Osteoblast (primary cell): ENCODE data around the gene NCS1. TPM values are rescaled to one million over a fixed set of nuclear protein-coding genes. Genes with fewer than 3 reads are reported as not detected.

ENCODE experiments used
- DNase-seq: peaks from one replicate; pipeline ENCODE4 v3.0.0; 2011; ENCODE audit warnings: low spot score, mixed read lengths; ENCODE audit not compliant: insufficient read length; ENCODE audit errors: missing footprints
- H2AFZ ChIP-seq: 2 replicates; pipeline ENCODE4 v1.6.0; 2011; ENCODE audit warnings: mild to moderate bottlenecking, low read length
- H3K27ac ChIP-seq: 2 replicates; pipeline ENCODE4 v1.5.1; 2011; ENCODE audit warnings: mild to moderate bottlenecking, low read depth, low read length, moderate library complexity
- H3K27me3 ChIP-seq: 2 replicates; pipeline ENCODE4 v1.6.0; 2012; ENCODE audit warnings: mild to moderate bottlenecking, control low read depth, inconsistent platforms, low read length, moderate library complexity; ENCODE audit not compliant: insufficient read depth
- H3K36me3 ChIP-seq: 2 replicates; pipeline ENCODE4 v1.5.1; 2011; ENCODE audit warnings: mild to moderate bottlenecking, low read length, control low read depth, moderate library complexity; ENCODE audit not compliant: insufficient read depth
- H3K4me1 ChIP-seq: 2 replicates; pipeline ENCODE4 v1.5.1; 2011; ENCODE audit warnings: mild to moderate bottlenecking, low read length, control low read depth, moderate library complexity; ENCODE audit not compliant: insufficient read depth
- H3K4me2 ChIP-seq: 2 replicates; pipeline ENCODE4 v1.6.0; 2011; ENCODE audit warnings: mild to moderate bottlenecking, low read length; ENCODE audit not compliant: insufficient read depth
- H3K4me3 ChIP-seq: fragments of 200-600 bp; sonication (generic); 3 replicates; pipeline ENCODE4 v1.5.1; 2012; ENCODE audit warnings: mild to moderate bottlenecking, low read length, inconsistent platforms; ENCODE audit not compliant: insufficient read depth
- H3K79me2 ChIP-seq: 2 replicates; pipeline ENCODE4 v1.6.0; 2012; ENCODE audit warnings: mild to moderate bottlenecking, low read length, control low read depth, inconsistent platforms; ENCODE audit not compliant: insufficient read depth
- H3K9me3 ChIP-seq: 2 replicates; pipeline ENCODE4 v1.5.1; 2011; ENCODE audit warnings: low read depth, low read length, control low read depth
- H4K20me1 ChIP-seq: 2 replicates; pipeline ENCODE4 v1.6.0; 2012; ENCODE audit warnings: mild to moderate bottlenecking, low read length, control low read depth; ENCODE audit not compliant: insufficient read depth
- CTCF ChIP-seq: IDR thresholded peaks from 2 replicates; pipeline ENCODE4 v1.5.1; 2011; ENCODE audit warnings: mild to moderate bottlenecking, low read depth, low read length, moderate library complexity; ENCODE audit errors: extremely low read depth
- total RNA-seq: library from RNA; depleted of rRNA; stranded (reverse); fragments of >200 nt; gene quantifications from 2 replicates; pipeline ENCODE4 v1.2.3, GENCODE V29; 2012

Gene NCS1
- total RNA-seq, 1 donor: 49.9 TPM

- H2AFZ ChIP-seq: no peak overlapping the region
- no peak for DNase-seq
- no peaks in the 10 kb centered on the region for H4K20me1 ChIP-seq
- H3K9me3 ChIP-seq: no peaks in the 10 kb centered on the region
- no peaks in the 10 kb centered on the region for H3K79me2 ChIP-seq
- H3K4me3 ChIP-seq: no peak overlapping the region
- H3K36me3 ChIP-seq: no peaks in the 10 kb centered on the region
- TF ChIP-seq CTCF: no peak
- no peaks in the 10 kb centered on the region for H3K4me1 ChIP-seq
- no peak overlapping the region for H3K27ac ChIP-seq
- H3K27me3 ChIP-seq: peaks cover 54% of the 10 kb centered on the region
- no peak overlapping the region for H3K4me2 ChIP-seq
Observed at GRCh38 chr9:130259044-130259443, 86.8 kb downstream of the NCS1 start.

GRCh38 chr9:130260816-130261765 is 88.9 kb downstream of the NCS1 start:
- H2AFZ ChIP-seq: no peak overlapping the region
- H3K27ac ChIP-seq: no peak overlapping the region
- TF ChIP-seq CTCF: no peak
- no peaks in the 10 kb centered on the region for H4K20me1 ChIP-seq
- no peak overlapping the region for H3K4me3 ChIP-seq
- H3K79me2 ChIP-seq: no peaks in the 10 kb centered on the region
- no peaks in the 10 kb centered on the region for H3K36me3 ChIP-seq
- H3K9me3 ChIP-seq: no peaks in the 10 kb centered on the region
- no peak overlapping the region for H3K4me2 ChIP-seq
- H3K4me1 ChIP-seq: no peaks in the 10 kb centered on the region
- DNase-seq: no peak
- H3K27me3 ChIP-seq: peaks cover 66% of the 10 kb centered on the region

GRCh38 chr9:130262061-130262745 is 90.0 kb downstream of the NCS1 start:
- H3K79me2 ChIP-seq: no peaks in the 10 kb centered on the region
- no peaks in the 10 kb centered on the region for H3K36me3 ChIP-seq
- H3K4me3 ChIP-seq: no peak overlapping the region
- H3K4me2 ChIP-seq: no peak overlapping the region
- TF ChIP-seq CTCF: no peak
- no peak overlapping the region for H2AFZ ChIP-seq
- no peaks in the 10 kb centered on the region for H4K20me1 ChIP-seq
- DNase-seq: no peak
- H3K27me3 ChIP-seq: peaks cover 77% of the 10 kb centered on the region
- H3K4me1 ChIP-seq: no peaks in the 10 kb centered on the region
- H3K9me3 ChIP-seq: no peaks in the 10 kb centered on the region
- no peak overlapping the region for H3K27ac ChIP-seq

- Histone ChIP-seq H3K9me3 (no peaks in the 10 kb centered on the region), H3K27me3 (peaks cover 83% of the 10 kb centered on the region), H3K4me1 (no peaks in the 10 kb centered on the region), H3K4me2 (no peak overlapping the region), H3K4me3 (no peak overlapping the region), H3K36me3 (no peaks in the 10 kb centered on the region), H4K20me1 (no peaks in the 10 kb centered on the region), H3K79me2 (no peaks in the 10 kb centered on the region), H3K27ac (no peak overlapping the region), H2AFZ (no peak overlapping the region)
- DNase-seq: no peak
- TF ChIP-seq CTCF: no peak
Observed at GRCh38 chr9:130262771-130263170, 90.6 kb downstream of the NCS1 start.
